ENCODE measurements around the gene NRG4. TPM values are rescaled to one million over a fixed set of nuclear protein-coding genes. Genes with fewer than 3 reads are reported as not detected.

Gene NRG4
- total and polyA plus RNA-seq, 2 of the 8 experiments (the other 6 are each of a cell fraction or from before 2014, with no cell fraction given), result 0.24 TPM; not detected in 1

DNA sequence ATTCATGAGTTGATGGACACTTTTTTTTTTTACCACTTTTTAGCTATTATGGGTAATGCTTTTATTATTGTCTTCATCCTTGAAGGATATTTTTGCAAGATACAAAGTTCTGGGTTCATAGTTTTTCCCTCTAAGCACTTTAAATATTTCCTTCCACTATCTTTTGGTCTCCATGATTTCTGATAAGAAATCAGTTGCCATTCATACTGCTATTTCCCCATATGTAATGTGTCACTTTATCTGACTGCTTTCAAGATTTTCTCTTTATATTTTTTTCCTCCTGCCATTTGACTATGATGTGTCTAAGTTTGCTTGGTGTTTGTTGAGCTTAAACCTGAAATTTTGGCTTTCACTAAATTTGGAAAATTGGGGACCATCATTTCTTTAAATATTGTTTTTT is 19.3 kb downstream of the NRG4 start (continued):
- TF ChIP-seq, protein P1, sequence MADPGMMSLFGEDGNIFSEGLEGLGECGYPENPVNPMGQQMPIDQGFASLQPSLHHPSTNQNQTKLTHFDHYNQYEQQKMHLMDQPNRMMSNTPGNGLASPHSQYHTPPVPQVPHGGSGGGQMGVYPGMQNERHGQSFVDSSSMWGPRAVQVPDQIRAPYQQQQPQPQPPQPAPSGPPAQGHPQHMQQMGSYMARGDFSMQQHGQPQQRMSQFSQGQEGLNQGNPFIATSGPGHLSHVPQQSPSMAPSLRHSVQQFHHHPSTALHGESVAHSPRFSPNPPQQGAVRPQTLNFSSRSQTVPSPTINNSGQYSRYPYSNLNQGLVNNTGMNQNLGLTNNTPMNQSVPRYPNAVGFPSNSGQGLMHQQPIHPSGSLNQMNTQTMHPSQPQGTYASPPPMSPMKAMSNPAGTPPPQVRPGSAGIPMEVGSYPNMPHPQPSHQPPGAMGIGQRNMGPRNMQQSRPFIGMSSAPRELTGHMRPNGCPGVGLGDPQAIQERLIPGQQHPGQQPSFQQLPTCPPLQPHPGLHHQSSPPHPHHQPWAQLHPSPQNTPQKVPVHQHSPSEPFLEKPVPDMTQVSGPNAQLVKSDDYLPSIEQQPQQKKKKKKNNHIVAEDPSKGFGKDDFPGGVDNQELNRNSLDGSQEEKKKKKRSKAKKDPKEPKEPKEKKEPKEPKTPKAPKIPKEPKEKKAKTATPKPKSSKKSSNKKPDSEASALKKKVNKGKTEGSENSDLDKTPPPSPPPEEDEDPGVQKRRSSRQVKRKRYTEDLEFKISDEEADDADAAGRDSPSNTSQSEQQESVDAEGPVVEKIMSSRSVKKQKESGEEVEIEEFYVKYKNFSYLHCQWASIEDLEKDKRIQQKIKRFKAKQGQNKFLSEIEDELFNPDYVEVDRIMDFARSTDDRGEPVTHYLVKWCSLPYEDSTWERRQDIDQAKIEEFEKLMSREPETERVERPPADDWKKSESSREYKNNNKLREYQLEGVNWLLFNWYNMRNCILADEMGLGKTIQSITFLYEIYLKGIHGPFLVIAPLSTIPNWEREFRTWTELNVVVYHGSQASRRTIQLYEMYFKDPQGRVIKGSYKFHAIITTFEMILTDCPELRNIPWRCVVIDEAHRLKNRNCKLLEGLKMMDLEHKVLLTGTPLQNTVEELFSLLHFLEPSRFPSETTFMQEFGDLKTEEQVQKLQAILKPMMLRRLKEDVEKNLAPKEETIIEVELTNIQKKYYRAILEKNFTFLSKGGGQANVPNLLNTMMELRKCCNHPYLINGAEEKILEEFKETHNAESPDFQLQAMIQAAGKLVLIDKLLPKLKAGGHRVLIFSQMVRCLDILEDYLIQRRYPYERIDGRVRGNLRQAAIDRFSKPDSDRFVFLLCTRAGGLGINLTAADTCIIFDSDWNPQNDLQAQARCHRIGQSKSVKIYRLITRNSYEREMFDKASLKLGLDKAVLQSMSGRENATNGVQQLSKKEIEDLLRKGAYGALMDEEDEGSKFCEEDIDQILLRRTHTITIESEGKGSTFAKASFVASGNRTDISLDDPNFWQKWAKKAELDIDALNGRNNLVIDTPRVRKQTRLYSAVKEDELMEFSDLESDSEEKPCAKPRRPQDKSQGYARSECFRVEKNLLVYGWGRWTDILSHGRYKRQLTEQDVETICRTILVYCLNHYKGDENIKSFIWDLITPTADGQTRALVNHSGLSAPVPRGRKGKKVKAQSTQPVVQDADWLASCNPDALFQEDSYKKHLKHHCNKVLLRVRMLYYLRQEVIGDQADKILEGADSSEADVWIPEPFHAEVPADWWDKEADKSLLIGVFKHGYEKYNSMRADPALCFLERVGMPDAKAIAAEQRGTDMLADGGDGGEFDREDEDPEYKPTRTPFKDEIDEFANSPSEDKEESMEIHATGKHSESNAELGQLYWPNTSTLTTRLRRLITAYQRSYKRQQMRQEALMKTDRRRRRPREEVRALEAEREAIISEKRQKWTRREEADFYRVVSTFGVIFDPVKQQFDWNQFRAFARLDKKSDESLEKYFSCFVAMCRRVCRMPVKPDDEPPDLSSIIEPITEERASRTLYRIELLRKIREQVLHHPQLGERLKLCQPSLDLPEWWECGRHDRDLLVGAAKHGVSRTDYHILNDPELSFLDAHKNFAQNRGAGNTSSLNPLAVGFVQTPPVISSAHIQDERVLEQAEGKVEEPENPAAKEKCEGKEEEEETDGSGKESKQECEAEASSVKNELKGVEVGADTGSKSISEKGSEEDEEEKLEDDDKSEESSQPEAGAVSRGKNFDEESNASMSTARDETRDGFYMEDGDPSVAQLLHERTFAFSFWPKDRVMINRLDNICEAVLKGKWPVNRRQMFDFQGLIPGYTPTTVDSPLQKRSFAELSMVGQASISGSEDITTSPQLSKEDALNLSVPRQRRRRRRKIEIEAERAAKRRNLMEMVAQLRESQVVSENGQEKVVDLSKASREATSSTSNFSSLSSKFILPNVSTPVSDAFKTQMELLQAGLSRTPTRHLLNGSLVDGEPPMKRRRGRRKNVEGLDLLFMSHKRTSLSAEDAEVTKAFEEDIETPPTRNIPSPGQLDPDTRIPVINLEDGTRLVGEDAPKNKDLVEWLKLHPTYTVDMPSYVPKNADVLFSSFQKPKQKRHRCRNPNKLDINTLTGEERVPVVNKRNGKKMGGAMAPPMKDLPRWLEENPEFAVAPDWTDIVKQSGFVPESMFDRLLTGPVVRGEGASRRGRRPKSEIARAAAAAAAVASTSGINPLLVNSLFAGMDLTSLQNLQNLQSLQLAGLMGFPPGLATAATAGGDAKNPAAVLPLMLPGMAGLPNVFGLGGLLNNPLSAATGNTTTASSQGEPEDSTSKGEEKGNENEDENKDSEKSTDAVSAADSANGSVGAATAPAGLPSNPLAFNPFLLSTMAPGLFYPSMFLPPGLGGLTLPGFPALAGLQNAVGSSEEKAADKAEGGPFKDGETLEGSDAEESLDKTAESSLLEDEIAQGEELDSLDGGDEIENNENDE (IDR thresholded peaks at IDR 0.05; ENCODE audit: insufficient replicate concordance, low read length), result no peak
- TF ChIP-seq SIRT6 (IDR thresholded peaks at IDR 0.05; ENCODE audit: low read length) (no peak), SP1 (IDR thresholded peaks at IDR 0.05; ENCODE audit: low read depth, low read length) (no peak)
